IMR-90 (cell line): ENCODE results near the gene BLMH. TPM values are rescaled to one million over a fixed set of nuclear protein-coding genes. Genes with fewer than 3 reads are reported as not detected.

Source experiments
- ATAC-seq: fragments of 200-7000 bp; cut with Tn5 transposase; 2 replicates; pipeline ENCODE4 v1.9.1; 2020; ENCODE audit warnings: low read depth, mild to moderate bottlenecking, moderate library complexity
- BruUV-seq: library from RNA; stranded (reverse); fragments of 400-500 nt; replicated peaks from 2 replicates; lab custom pipeline; 2021; lab: Mats Ljungman, UMichigan
- CTCF ChIA-PET: fragments of 300-600 bp; formaldehyde crosslinking; extraction: SDS; loops from one replicate; lab custom pipeline; 2021; ENCODE audit warnings: antibody characterized with exemption; lab: Yijun Ruan, JAX
- POLR2A ChIA-PET: fragments of 300-600 bp; sonication (Branson Sonifier 250); formaldehyde crosslinking; loops from one replicate; lab custom pipeline; 2022; ENCODE audit warnings: antibody characterized with exemption; ENCODE audit not compliant: unreplicated experiment; lab: Charles Lee
- DNase-seq: peaks from one replicate; pipeline ENCODE4 v3.0.0; 2013
- H2AFZ ChIP-seq: replicated peaks from 2 replicates; pipeline ENCODE3; 2013; ENCODE audit warnings: low read length, mild to moderate bottlenecking; ENCODE audit not compliant: poor library complexity
- H2AK5ac ChIP-seq: 2 replicates; pipeline ENCODE4 v1.6.1; 2013; ENCODE audit warnings: low read depth, low read length, inconsistent platforms
- H2AK9ac ChIP-seq: replicated peaks from 2 replicates; pipeline ENCODE3; 2013; ENCODE audit warnings: mild to moderate bottlenecking, low read depth, low read length, moderate library complexity; ENCODE audit not compliant: poor library complexity
- H2BK120ac ChIP-seq: 2 replicates; pipeline ENCODE4 v1.6.1; 2013; ENCODE audit warnings: low read depth, low read length, inconsistent platforms
- H2BK15ac ChIP-seq: 3 replicates; pipeline ENCODE4 v1.6.1; 2013; ENCODE audit warnings: low read depth, low read length, inconsistent platforms
- H2BK20ac ChIP-seq: 2 replicates; pipeline ENCODE4 v1.6.1; 2013; ENCODE audit warnings: low read depth, mild to moderate bottlenecking, inconsistent platforms, low read length, moderate library complexity
- H2BK5ac ChIP-seq: 2 replicates; pipeline ENCODE4 v1.6.1; 2013; ENCODE audit warnings: mild to moderate bottlenecking, low read depth, low read length, inconsistent platforms; ENCODE audit not compliant: poor library complexity, severe bottlenecking
- H3K14ac ChIP-seq: replicated peaks from 2 replicates; pipeline ENCODE4 v1.6.1; 2013; ENCODE audit warnings: low read depth, low read length, inconsistent platforms
- H3K18ac ChIP-seq: 2 replicates; pipeline ENCODE4 v1.6.1; 2013; ENCODE audit warnings: low read depth, low read length, control low read depth
- H3K23ac ChIP-seq: 2 replicates; pipeline ENCODE4 v1.6.1; 2013; ENCODE audit warnings: low read depth, low read length, inconsistent platforms
- H3K27ac ChIP-seq: 2 replicates; pipeline ENCODE4 v1.5.1; 2013; ENCODE audit warnings: mild to moderate bottlenecking, control low read depth, low read length; ENCODE audit not compliant: insufficient read depth
- H3K27me3 ChIP-seq: 2 replicates; pipeline ENCODE4 v1.6.1; 2013; ENCODE audit warnings: low read length; ENCODE audit not compliant: control insufficient read depth, insufficient read depth
- H3K36me3 ChIP-seq: 2 replicates; pipeline ENCODE4 v1.6.1; 2013; ENCODE audit warnings: low read length, mixed read lengths; ENCODE audit not compliant: control insufficient read depth, insufficient read depth
- H3K4ac ChIP-seq: 2 replicates; pipeline ENCODE4 v1.6.1; 2013; ENCODE audit warnings: low read depth, low read length, inconsistent platforms
- H3K4me1 ChIP-seq: 2 replicates; pipeline ENCODE4 v1.6.1; 2013; ENCODE audit warnings: low read length, mixed read lengths; ENCODE audit not compliant: control insufficient read depth, insufficient read depth
- H3K4me2 ChIP-seq: 2 replicates; pipeline ENCODE4 v1.6.1; 2013; ENCODE audit warnings: low read depth, mild to moderate bottlenecking, control low read depth, low read length, moderate library complexity
- H3K4me3 ChIP-seq: 2 replicates; pipeline ENCODE4 v1.5.1; 2013; ENCODE audit warnings: low read depth, mild to moderate bottlenecking, control low read depth, low read length, moderate library complexity; ENCODE audit not compliant: insufficient read depth
- H3K56ac ChIP-seq: 2 replicates; pipeline ENCODE4 v1.6.1; 2013; ENCODE audit warnings: low read length, inconsistent platforms; ENCODE audit not compliant: insufficient read depth; ENCODE audit errors: extremely low read depth
- H3K79me1 ChIP-seq, 2 experiments: 2 replicates each; pipeline ENCODE4 v1.6.1; 2013; ENCODE audit warnings: low read length in 2 of 2, inconsistent platforms in 1 of 2, low read depth in 1 of 2
- H3K9ac ChIP-seq: 2 replicates; pipeline ENCODE4 v1.6.1; 2013; ENCODE audit warnings: low read depth, low read length, control low read depth
- H3K9me1 ChIP-seq: 2 replicates; pipeline ENCODE4 v1.6.1; 2013; ENCODE audit warnings: low read length, inconsistent platforms; ENCODE audit not compliant: insufficient read depth
- H3K9me3 ChIP-seq: 2 replicates; pipeline ENCODE4 v1.6.1; 2013; ENCODE audit warnings: low read length; ENCODE audit not compliant: control insufficient read depth, insufficient read depth
- H4K20me1 ChIP-seq: 2 replicates; pipeline ENCODE4 v1.6.1; 2013; ENCODE audit warnings: low read length, inconsistent platforms; ENCODE audit not compliant: insufficient read depth
- H4K5ac ChIP-seq: 2 replicates; pipeline ENCODE4 v1.6.1; 2013; ENCODE audit warnings: mild to moderate bottlenecking, low read depth, low read length, control low read depth
- H4K8ac ChIP-seq, 2 experiments: 2 replicates each; pipeline ENCODE4 v1.6.1; 2013; ENCODE audit warnings: low read depth in 2 of 2, low read length in 2 of 2, control low read depth in 1 of 2, inconsistent platforms in 1 of 2
- H4K91ac ChIP-seq: 2 replicates; pipeline ENCODE4 v1.6.1; 2013; ENCODE audit warnings: low read depth, low read length, inconsistent platforms; ENCODE audit not compliant: insufficient read depth
- MAFK ChIP-seq: IDR thresholded peaks from 2 replicates; pipeline ENCODE4 v1.6.1; 2012; ENCODE audit warnings: low read depth, low read length, improper control_type of control experiment
- RFX5 ChIP-seq: IDR thresholded peaks from 2 replicates; pipeline ENCODE4 v1.8.0; 2012; ENCODE audit warnings: low read depth, mild to moderate bottlenecking, low read length, moderate library complexity
- WGBS, 2 experiments: methylation state at CpG; one replicate each; pipeline versions ENCODE4 v1.1.5 to v1.1.7; 2013; ENCODE audit warnings: missing lambda C conversion rate in 2 of 2; ENCODE audit not compliant: insufficient read length in 1 of 2; ENCODE audit errors: extremely low coverage in 2 of 2; 5-methylcytosine and 5-hydroxymethylcytosine counted together
- dilution Hi-C: fragments of 300-500 bp; cut with HindIII; formaldehyde crosslinking; loops from one replicate; pipeline ENCODE4 v1.14.3; 2018; ENCODE audit warnings: low sequenced_read_pairs; ENCODE audit not compliant: unreplicated experiment
- in situ Hi-C: fragments of 300-500 bp; cut with MboI; formaldehyde crosslinking; loops from 3 replicates; pipeline ENCODE4 v1.14.3; 2019; ENCODE audit warnings: low sequenced_read_pairs, inconsistent platforms, mixed read lengths
- intact Hi-C: fragments of 100-400 bp; cut with micrococcal nuclease; formaldehyde crosslinking; loops from 2 replicates; pipeline ENCODE4 v1.10.0; 2022
- polyA plus RNA-seq, 3 experiments: library from polyadenylated mRNA; depleted of rRNA; stranded (reverse); fragments of >200 nt; gene quantifications; 2 replicates each; pipeline ENCODE4 v1.2.3, GENCODE V29; 2012; ENCODE audit warnings: low replicate concordance in 1 of 3
- total RNA-seq: library from RNA; depleted of rRNA; stranded (reverse); fragments of >200 nt; gene quantifications from 2 replicates; pipeline ENCODE4 v1.2.3, GENCODE V29; 2012

The BLMH gene
- total and polyA plus RNA-seq, 2 of the 4 experiments (the other 2 are of a cell fraction), result 17.3 to 20.8 TPM

GRCh38 chr17:30324723-30325122 lies 33.0 kb upstream of the BLMH start:
- no peak overlapping the region for H3K56ac ChIP-seq
- DNase-seq (no peak), ATAC-seq (no peak)
- H2BK5ac ChIP-seq, result no peak overlapping the region
- ChIA-PET CTCF (no interaction called here), POLR2A (no interaction called here)
- H4K5ac ChIP-seq, result no peak overlapping the region
- H2AFZ ChIP-seq, result no peak overlapping the region
- peaks cover 2% of the 10 kb centered on the region; the same call in 1 of the 2 replicates for H3K4me1 ChIP-seq
- H3K27me3 ChIP-seq, result peaks cover 22% of the 10 kb centered on the region
- H3K27ac ChIP-seq, result no peak overlapping the region
- no CpG with 5 or more reads among the region's 7 CpGs for WGBS, 2 experiments
- no peaks in the 10 kb centered on the region for H3K36me3 ChIP-seq
- H3K9ac ChIP-seq, result no peak overlapping the region
- H3K23ac ChIP-seq, result no peak overlapping the region
- no peak overlapping the region for H2AK5ac ChIP-seq
- no peak overlapping the region for H3K14ac ChIP-seq
- BruUV-seq, result no TSS peak
- dilution Hi-C loops, result no loop called here
- no peaks in the 10 kb centered on the region for H3K9me1 ChIP-seq
- H3K18ac ChIP-seq, result no peak overlapping the region
- no peak overlapping the region for H3K4me3 ChIP-seq
- intact Hi-C loops, result loop anchor here (5.0 kb wide), 1 partner anchor 197 kb away; no protein-coding TSS in a partner anchor
- H3K4me2 ChIP-seq, result no peak overlapping the region
- no peaks in the 10 kb centered on the region for H3K9me3 ChIP-seq
- no peak overlapping the region for H2BK120ac ChIP-seq
- H2BK20ac ChIP-seq, result no peak overlapping the region
- H4K91ac ChIP-seq, result no peak overlapping the region
- H2BK15ac ChIP-seq, result no peak overlapping the region
- no peaks in the 10 kb centered on the region for H3K79me1 ChIP-seq
- TF ChIP-seq MAFK (no peak), RFX5 (no peak)
- no peaks in the 10 kb centered on the region for H4K20me1 ChIP-seq
- H4K8ac ChIP-seq, result no peak overlapping the region
- in situ Hi-C loops, result loop anchor here (25.0 kb wide), 1 partner anchor 388 kb away; no protein-coding TSS in a partner anchor
- H3K4ac ChIP-seq, result no peak overlapping the region
- no peak overlapping the region for H2AK9ac ChIP-seq
